ENCODE measurements around the gene KLHL22.

KLHL22 gene

DNA sequence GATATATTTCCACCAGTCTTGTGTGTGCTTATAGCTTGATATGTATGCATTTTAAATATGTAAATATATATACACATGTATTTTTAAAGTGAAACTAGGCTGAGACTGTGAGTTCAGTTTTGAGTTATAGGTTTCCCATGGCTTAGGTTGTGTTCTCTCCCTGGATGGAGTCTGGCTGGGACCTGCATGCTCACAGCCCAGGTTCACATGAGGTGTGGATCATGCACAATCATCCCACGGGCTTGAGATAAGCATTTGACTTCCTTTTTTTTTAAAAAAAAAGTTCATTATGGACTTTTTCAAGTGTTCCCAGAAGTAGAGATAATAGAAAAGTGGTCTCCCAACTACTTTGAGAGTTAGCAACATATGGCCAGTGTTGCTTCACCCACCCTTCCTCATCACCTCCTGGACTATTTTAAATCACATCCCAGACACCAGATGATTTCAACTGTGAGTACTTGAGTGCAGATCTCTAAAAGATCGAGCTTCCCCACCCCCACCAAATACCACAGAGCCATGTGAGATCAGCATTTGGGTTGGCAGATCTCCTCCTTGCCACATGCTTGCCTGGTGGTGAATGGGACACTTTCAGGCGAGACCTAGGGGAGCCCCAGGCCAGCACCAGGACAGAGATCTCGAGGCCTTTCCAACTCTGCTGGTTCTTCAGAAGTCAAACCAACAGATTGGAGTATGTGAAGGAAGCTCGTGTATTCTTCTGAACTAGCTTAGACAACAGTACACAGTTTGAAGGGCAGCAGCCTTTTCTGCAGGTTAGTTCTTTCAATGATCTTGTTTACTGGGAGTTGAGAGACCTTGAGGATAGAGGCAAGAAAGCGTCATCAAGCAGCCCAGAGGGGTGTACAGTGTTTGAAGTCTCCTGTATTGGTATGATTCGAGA is 27.7 kb upstream of the KLHL22 start:
- ATAC-seq: peak; percentile 31
- TF ChIP-seq TCF4 (CRISPR knock-in tag; IDR thresholded peaks at IDR 0.05; ENCODE audit: borderline replicate concordance): no peak
- TF ChIP-seq, protein P1, sequence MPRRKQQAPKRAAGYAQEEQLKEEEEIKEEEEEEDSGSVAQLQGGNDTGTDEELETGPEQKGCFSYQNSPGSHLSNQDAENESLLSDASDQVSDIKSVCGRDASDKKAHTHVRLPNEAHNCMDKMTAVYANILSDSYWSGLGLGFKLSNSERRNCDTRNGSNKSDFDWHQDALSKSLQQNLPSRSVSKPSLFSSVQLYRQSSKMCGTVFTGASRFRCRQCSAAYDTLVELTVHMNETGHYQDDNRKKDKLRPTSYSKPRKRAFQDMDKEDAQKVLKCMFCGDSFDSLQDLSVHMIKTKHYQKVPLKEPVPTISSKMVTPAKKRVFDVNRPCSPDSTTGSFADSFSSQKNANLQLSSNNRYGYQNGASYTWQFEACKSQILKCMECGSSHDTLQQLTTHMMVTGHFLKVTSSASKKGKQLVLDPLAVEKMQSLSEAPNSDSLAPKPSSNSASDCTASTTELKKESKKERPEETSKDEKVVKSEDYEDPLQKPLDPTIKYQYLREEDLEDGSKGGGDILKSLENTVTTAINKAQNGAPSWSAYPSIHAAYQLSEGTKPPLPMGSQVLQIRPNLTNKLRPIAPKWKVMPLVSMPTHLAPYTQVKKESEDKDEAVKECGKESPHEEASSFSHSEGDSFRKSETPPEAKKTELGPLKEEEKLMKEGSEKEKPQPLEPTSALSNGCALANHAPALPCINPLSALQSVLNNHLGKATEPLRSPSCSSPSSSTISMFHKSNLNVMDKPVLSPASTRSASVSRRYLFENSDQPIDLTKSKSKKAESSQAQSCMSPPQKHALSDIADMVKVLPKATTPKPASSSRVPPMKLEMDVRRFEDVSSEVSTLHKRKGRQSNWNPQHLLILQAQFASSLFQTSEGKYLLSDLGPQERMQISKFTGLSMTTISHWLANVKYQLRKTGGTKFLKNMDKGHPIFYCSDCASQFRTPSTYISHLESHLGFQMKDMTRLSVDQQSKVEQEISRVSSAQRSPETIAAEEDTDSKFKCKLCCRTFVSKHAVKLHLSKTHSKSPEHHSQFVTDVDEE (CRISPR knock-in tag; IDR thresholded peaks at IDR 0.05): no peak
- no peak for TF ChIP-seq ZNF8 (CRISPR knock-in tag; IDR thresholded peaks at IDR 0.05)
- TF ChIP-seq ZFP3 (CRISPR knock-in tag; IDR thresholded peaks at IDR 0.05): no peak
- TF ChIP-seq SNAI2 (CRISPR knock-in tag; IDR thresholded peaks at IDR 0.05): no peak
- TF ChIP-seq, protein P2, sequence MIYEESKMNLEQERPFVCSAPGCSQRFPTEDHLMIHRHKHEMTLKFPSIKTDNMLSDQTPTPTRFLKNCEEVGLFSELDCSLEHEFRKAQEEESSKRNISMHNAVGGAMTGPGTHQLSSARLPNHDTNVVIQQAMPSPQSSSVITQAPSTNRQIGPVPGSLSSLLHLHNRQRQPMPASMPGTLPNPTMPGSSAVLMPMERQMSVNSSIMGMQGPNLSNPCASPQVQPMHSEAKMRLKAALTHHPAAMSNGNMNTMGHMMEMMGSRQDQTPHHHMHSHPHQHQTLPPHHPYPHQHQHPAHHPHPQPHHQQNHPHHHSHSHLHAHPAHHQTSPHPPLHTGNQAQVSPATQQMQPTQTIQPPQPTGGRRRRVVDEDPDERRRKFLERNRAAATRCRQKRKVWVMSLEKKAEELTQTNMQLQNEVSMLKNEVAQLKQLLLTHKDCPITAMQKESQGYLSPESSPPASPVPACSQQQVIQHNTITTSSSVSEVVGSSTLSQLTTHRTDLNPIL (CRISPR knock-in tag; IDR thresholded peaks at IDR 0.05; ENCODE audit: low read depth): no peak
- TF ChIP-seq TOX (CRISPR knock-in tag; IDR thresholded peaks at IDR 0.05; ENCODE audit: borderline replicate concordance): no peak
- TF ChIP-seq RARB (CRISPR knock-in tag; IDR thresholded peaks at IDR 0.05): no peak
- no peak for TF ChIP-seq ISL1 (CRISPR knock-in tag; IDR thresholded peaks at IDR 0.05)
- TF ChIP-seq CSDC2 (CRISPR knock-in tag; IDR thresholded peaks at IDR 0.05): no peak
- no peak for TF ChIP-seq ZNF70 (CRISPR knock-in tag; IDR thresholded peaks at IDR 0.05)

DNA sequence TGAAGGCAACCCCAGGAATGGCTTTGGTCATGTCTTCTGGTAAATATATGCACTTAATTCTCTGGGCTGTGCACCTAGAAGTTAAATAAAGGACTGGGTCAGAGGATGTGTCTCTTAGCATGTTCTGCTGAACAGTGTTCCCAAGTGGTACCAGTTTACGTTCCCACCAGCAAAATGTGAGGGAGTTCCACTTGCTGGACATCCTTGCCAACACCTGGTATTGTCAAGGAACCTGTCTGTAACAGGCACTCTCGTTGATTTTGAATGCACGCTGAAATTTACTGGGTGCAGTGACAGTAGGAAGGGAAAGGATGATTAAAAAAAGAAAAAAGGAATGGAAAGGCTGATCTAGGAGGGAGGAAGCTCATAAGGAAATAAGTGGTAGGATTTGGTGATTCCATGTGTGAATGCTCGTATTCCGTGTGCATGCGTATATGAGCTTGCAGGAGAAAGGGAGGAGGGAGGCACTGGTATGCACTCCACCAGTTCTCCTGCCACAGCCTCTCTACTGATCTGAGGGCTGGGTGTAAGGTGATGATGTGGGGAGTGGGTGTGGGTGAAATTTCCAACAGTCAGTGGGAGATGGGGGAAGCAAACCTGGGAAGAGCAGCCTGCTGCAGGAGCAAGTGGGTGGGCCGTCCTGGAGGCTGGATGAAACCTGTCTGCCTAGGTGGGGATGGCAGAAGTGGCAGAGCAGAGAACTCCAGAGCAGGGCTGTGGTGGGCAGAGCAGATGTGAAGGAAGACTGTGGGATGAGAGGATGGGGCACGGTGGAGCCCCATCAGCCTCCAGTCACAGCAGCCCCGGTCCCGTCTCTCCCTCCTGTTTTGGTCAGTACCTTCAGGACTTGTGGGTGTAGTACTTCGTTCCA is 26.8 kb upstream of the KLHL22 start:
- TF ChIP-seq PPARA (CRISPR knock-in tag; IDR thresholded peaks at IDR 0.05; ENCODE audit: borderline replicate concordance): no peak
- TF ChIP-seq CSDC2 (CRISPR knock-in tag; IDR thresholded peaks at IDR 0.05): no peak
- no peak for ATAC-seq

DNA sequence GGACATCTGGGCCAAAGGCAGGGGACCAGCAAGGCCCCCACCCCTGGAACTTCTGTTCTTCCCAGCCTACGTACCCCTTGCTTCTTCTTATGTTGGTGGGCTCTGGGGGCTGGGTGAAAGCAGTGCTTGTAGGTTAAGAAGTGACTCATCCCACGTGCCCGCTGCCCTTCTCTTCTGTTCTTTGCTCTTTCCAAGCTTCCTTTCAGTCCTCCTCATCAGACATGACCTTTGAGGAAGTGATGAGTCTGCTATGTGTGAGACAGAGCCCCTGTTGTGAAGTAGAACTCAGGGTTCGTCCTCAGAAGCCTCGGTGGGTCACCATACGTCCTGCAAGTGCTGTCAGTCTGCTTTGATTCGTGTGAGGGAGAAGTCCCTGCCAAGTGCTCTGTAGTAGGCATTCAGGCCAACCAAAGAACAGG is 24.5 kb upstream of the KLHL22 start:
- no peak for TF ChIP-seq ZFP3 (CRISPR knock-in tag; IDR thresholded peaks at IDR 0.05)
- ATAC-seq: peak; percentile 62

DNA sequence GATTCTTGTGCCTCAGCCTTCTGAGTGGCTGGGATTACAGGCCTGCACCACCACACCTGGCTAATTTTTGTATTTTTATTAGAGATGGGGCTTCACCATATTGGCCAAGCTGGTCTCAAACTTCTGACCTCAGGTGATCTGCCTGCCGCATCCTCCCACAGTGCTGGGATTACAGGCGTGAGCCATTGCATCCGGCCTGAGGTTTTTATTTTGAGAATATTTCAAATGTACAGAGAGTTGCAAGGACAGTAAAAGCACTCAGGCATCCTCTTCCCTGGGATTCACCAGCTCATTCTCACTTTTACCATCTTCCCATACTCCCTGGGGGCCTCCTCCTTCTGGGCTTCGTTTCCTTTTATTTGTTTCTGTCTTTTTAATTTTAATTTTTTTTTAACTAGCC is 24.0 kb upstream of the KLHL22 start:
- no peak for ATAC-seq
- no peak for TF ChIP-seq TCF4 (CRISPR knock-in tag; IDR thresholded peaks at IDR 0.05; ENCODE audit: borderline replicate concordance)
- TF ChIP-seq, protein P3, sequence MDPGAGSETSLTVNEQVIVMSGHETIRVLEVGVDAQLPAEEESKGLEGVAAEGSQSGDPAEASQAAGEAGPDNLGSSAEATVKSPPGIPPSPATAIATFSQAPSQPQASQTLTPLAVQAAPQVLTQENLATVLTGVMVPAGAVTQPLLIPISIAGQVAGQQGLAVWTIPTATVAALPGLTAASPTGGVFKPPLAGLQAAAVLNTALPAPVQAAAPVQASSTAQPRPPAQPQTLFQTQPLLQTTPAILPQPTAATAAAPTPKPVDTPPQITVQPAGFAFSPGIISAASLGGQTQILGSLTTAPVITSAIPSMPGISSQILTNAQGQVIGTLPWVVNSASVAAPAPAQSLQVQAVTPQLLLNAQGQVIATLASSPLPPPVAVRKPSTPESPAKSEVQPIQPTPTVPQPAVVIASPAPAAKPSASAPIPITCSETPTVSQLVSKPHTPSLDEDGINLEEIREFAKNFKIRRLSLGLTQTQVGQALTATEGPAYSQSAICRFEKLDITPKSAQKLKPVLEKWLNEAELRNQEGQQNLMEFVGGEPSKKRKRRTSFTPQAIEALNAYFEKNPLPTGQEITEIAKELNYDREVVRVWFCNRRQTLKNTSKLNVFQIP (CRISPR knock-in tag; IDR thresholded peaks at IDR 0.05; ENCODE audit: borderline replicate concordance, low read depth): no peak
- no peak for TF ChIP-seq CSDC2 (CRISPR knock-in tag; IDR thresholded peaks at IDR 0.05)
- no peak for TF ChIP-seq SNAI2 (CRISPR knock-in tag; IDR thresholded peaks at IDR 0.05)

DNA sequence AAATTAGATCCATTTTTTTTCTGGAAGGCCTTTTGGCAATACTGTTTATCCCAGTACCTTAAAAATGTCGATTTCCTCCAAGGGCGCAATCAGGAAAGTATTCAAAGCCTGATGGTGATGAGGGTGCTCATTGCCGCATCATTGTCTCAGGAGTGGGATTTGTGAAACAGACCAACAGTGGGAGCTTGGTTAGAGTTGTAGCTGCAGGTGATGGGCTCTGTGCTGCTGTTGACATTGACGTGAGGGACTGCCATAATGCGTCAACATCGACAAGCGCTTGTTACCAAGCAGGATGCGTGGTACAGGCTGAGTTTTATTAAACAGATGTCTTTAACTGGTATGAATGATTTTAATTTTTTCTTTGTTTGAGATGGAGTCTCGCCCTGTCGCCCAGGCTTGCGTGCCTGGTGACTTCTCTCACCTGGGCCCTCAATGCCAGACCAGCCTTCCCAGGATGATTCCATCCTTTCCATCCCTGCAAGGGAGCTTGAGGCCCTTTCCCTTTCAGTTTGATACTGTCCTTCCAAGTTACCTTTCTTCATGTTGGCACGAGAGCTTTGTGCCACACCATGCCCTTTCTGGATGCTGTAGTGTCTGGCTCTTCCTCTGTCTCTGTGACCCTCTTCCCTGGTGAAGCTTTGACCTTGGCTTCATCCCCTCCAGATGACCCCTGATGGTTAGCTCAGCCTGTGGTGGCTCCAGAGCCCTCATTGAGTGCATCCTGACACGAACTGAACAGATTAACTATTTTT is 22.4 kb upstream of the KLHL22 start:
- TF ChIP-seq OSR1 (CRISPR knock-in tag; IDR thresholded peaks at IDR 0.05): no peak
- TF ChIP-seq BACH2 (CRISPR knock-in tag; IDR thresholded peaks at IDR 0.05; ENCODE audit: borderline replicate concordance): no peak
- TF ChIP-seq, protein P3 (CRISPR knock-in tag; IDR thresholded peaks at IDR 0.05; ENCODE audit: borderline replicate concordance, low read depth): no peak
- TF ChIP-seq CSDC2 (CRISPR knock-in tag; IDR thresholded peaks at IDR 0.05): no peak
- TF ChIP-seq SNAI2 (CRISPR knock-in tag; IDR thresholded peaks at IDR 0.05): no peak
- TF ChIP-seq, protein P4, sequence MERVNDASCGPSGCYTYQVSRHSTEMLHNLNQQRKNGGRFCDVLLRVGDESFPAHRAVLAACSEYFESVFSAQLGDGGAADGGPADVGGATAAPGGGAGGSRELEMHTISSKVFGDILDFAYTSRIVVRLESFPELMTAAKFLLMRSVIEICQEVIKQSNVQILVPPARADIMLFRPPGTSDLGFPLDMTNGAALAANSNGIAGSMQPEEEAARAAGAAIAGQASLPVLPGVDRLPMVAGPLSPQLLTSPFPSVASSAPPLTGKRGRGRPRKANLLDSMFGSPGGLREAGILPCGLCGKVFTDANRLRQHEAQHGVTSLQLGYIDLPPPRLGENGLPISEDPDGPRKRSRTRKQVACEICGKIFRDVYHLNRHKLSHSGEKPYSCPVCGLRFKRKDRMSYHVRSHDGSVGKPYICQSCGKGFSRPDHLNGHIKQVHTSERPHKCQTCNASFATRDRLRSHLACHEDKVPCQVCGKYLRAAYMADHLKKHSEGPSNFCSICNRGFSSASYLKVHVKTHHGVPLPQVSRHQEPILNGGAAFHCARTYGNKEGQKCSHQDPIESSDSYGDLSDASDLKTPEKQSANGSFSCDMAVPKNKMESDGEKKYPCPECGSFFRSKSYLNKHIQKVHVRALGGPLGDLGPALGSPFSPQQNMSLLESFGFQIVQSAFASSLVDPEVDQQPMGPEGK (CRISPR knock-in tag; IDR thresholded peaks at IDR 0.05; ENCODE audit: borderline replicate concordance): no peak
- TF ChIP-seq ZNF70 (CRISPR knock-in tag; IDR thresholded peaks at IDR 0.05): no peak
- no peak for ATAC-seq
